ENCODE data around the gene ITPRIP.

The ITPRIP gene

GRCh38 chr10:104340641-104341040, 2.4 kb upstream of the ITPRIP start:
- DNase-seq = no peak

GRCh38 chr10:104340111-104340526, 1.9 kb upstream of the ITPRIP start:
- no peak for DNase-seq

- peak; percentile 77 for DNase-seq
Observed at GRCh38 chr10:104339469-104340110, 1.3 kb upstream of the ITPRIP start.

GRCh38 chr10:104337521-104337984, 712 bp downstream of the ITPRIP start:
- DNase-seq = no peak

GRCh38 chr10:104336821-104337467, 1.3 kb downstream of the ITPRIP start:
- DNase-seq = peak; percentile 82

- no peak for DNase-seq
Observed at GRCh38 chr10:104334965-104335650, 3.2 kb downstream of the ITPRIP start.

- DNase-seq = no peak
Observed at GRCh38 chr10:104334561-104334960, 3.7 kb downstream of the ITPRIP start.

- DNase-seq = no peak
Observed at GRCh38 chr10:104333728-104334373, 4.4 kb downstream of the ITPRIP start.

GRCh38 chr10:104333032-104333727, 5.1 kb downstream of the ITPRIP start:
- DNase-seq = no peak

- DNase-seq = peak; percentile 78
Observed at GRCh38 chr10:104332243-104333031, 5.8 kb downstream of the ITPRIP start.

GRCh38 chr10:104331208-104331838, 6.9 kb downstream of the ITPRIP start:
- peak; percentile 18 for DNase-seq

GRCh38 chr10:104330168-104331110, 7.8 kb downstream of the ITPRIP start:
- DNase-seq = peak; percentile 82

GRCh38 chr10:104329735-104330134, 8.5 kb downstream of the ITPRIP start:
- DNase-seq = peak; percentile 85

- DNase-seq = peak; percentile 79
Observed at GRCh38 chr10:104328896-104329710, 9.2 kb downstream of the ITPRIP start.

GRCh38 chr10:104328646-104328895, 9.7 kb downstream of the ITPRIP start:
- DNase-seq = no peak

GRCh38 chr10:104327745-104328645, 10.3 kb downstream of the ITPRIP start:
- peak; percentile 88 for DNase-seq

GRCh38 chr10:104326991-104327610, 11.2 kb downstream of the ITPRIP start:
- DNase-seq = no peak
